ENCODE results near the gene OR2W3. TPM values are rescaled to one million over a fixed set of nuclear protein-coding genes. Genes with fewer than 3 reads are reported as not detected.
"Not testable (repeated sequence)": the region's sequence is repeated elsewhere in the genome, so short reads cannot be mapped to it uniquely, and the experiment has no call there.

Gene OR2W3
- total RNA-seq, 1 donor from 2014 or later = 0.15 TPM

DNA sequence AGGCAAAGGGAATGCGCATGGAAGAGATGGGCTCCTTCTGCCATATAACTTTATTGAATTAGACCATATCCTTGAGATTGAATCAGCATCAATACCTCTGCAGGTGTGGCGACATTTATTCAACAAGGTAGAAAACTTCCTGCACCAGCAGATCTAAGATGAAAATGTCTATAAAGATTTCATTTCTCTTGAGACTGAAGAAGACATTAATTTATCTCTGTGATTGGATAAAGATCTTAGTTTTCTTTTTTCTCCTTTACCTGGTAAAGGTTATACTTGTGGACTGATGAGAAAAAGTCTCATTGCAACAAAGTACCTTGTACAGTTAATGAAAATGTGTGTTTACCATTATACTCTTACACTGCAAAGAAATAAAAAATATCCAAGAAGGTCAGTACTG is 24.6 kb downstream of the OR2W3 start, which contains the start of gene OR2T8:
Gene OR2T8, plus strand, starts transcription at position 301 of the 400 bp plus-strand sequence. CDS start 766 bp downstream, outside the sequence.
- DNase-seq (ENCODE audit: low read depth) = no peak

GRCh38 chr1:247923941-247924340 is 28.6 kb downstream of the OR2W3 start:
- DNase-seq (ENCODE audit: low read depth) = no peak

DNA sequence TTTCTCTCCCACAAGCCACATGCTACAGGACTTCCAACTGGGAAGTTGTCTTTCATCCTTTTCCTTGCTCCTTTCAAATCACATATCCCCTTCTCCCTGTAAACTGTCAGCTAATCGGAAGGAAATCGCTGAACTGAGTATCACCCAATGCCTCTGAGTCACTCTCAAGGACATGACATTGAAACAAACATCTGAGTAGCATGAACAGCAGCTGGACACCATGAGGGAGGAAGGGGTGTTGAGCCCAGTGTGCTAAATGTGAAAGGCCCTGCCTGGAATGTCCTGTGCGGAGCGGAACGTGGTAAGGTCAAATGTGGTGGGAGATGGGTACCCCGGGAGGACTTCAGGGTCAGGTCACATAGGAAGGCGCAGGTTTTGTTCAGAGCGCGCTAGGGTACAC is 29.5 kb downstream of the OR2W3 start, which contains the start of gene OR2AJ1:
Gene OR2AJ1, plus strand, starts transcription at position 22 of the 400 bp plus-strand sequence. CDS start 8,880 bp downstream, outside the sequence.
- no peak for DNase-seq (ENCODE audit: low read depth)

DNA sequence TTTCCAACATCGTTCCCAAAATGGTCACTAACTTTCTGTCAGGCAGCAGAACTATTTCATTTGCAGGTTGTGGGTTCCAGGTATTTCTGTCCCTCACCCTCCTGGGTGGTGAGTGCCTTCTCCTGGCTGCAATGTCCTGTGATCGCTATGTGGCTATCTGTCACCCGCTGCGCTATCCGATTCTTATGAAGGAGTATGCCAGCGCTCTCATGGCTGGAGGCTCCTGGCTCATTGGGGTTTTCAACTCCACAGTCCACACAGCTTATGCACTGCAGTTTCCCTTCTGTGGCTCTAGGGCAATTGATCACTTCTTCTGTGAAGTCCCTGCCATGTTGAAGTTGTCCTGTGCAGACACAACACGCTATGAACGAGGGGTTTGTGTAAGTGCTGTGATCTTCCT is 38.6 kb downstream of the OR2W3 start:
- no peak for DNase-seq (ENCODE audit: low read depth)

GRCh38 chr1:247935781-247936180 is 40.4 kb downstream of the OR2W3 start:
- DNase-seq (ENCODE audit: low read depth) = no peak

- DNase-seq (ENCODE audit: low read depth) = no peak
Observed at GRCh38 chr1:247936415-247936814, 41.0 kb downstream of the OR2W3 start.

DNA sequence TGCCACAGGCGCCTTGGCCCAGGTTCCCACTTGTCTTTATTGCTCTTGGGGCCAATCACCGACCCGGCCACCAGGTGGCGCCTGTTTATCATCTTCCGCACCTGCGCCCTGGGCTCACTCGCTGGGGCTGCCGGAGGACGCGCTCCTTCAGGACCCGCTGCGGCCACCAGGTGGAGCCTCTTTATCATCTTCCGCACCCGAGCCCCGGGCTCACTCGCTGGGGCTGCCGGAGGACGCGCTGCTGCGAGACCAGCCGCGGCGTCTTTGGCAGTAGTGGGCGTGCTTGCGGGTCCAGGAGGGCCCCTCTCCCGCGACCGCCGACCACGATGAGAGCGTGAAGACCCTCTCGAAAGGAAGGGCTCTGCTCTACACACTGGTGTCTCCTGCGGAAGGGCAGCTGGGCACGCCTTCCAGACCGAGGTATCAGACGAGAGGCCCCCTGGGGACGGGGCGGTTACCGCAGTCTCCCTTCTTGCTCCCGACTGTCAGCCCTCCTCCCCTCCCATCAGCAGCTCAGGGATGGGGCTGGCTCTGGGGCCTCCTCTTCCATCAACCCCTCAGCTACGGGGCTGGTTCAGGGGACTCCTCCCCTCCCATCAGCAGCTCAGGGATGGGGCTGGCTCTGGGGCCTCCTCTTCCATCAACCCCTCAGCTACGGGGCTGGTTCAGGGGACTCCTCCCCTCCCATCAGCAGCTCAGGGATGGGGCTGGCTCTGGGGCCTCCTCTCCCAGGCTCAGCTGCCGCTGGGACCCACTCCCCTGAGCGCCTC is 41.8 kb downstream of the OR2W3 start:
- DNase-seq (ENCODE audit: low read depth) = not testable (repeated sequence)

DNA sequence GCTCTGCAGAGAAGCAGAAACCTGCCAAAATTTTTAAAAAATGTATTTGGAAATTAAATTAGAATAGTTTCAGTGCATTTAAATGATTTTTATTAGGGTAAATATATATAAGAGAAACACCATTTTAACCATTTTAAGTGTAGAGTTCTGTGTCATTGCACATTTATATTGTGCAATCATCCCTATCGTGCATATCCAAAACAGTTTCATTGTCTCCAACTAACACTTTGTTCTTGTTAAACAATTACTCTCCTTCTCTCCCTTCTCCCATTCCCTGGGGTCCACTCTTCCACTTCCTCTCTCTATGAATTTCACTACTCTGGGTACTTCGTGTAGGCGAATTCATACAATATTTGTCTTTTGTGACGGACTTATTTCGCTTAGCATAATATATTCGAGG is 47.2 kb downstream of the OR2W3 start:
- no peak for DNase-seq (ENCODE audit: low read depth)

Other genes starting within 250 kb of the OR2W3 start
- not detected in 2 replicates for gene OR13G1, start 215.8 kb upstream of the OR2W3 start, total RNA-seq
- not detected in 2 replicates for gene OR6F1, start 178.9 kb upstream of the OR2W3 start, total RNA-seq
- not detected in 2 replicates for gene OR14K1, start 157.0 kb upstream of the OR2W3 start, total RNA-seq
- not detected in 2 replicates for gene OR14A2, start 147.4 kb upstream of the OR2W3 start, total RNA-seq
- not detected in 2 replicates for gene OR1C1, start 135.0 kb upstream of the OR2W3 start, total RNA-seq
- gene OR14A16, start 71.5 kb upstream of the OR2W3 start, total RNA-seq = not detected in 2 replicates
- gene OR11L1, start 53.7 kb upstream of the OR2W3 start, total RNA-seq = not detected in 2 replicates
- gene TRIM58, start 38.4 kb upstream of the OR2W3 start, total RNA-seq = 0.30 and 0.35 TPM in 2 replicates
- gene OR2T8, start 24.7 kb downstream of the OR2W3 start, total RNA-seq = not detected in 2 replicates
- gene OR2AJ1, start 29.3 kb downstream of the OR2W3 start, total RNA-seq = not detected in 2 replicates
- gene OR2L8, start 53.3 kb downstream of the OR2W3 start, total RNA-seq = 0.25 TPM in 1 of 2 replicates, not detected in the other
- not detected in 2 replicates for gene OR2AK2, start 69.6 kb downstream of the OR2W3 start, total RNA-seq
- 0.05 TPM in 1 of 2 replicates, not detected in the other for gene OR2L5, start 118.1 kb downstream of the OR2W3 start, total RNA-seq
- gene OR2L2, start 134.5 kb downstream of the OR2W3 start, total RNA-seq = not detected in 2 replicates
- not detected in 2 replicates for gene OR2L3, start 151.2 kb downstream of the OR2W3 start, total RNA-seq
- gene OR2L13, start 199.6 kb downstream of the OR2W3 start, total RNA-seq = not detected in 2 replicates
- gene OR2M5, start 249.6 kb downstream of the OR2W3 start, total RNA-seq = not detected in 2 replicates